ENCODE data around the gene F10.
"Not testable (repeated sequence)": the region's sequence is repeated elsewhere in the genome, so short reads cannot be mapped to it uniquely, and the experiment has no call there.

F10 gene

DNA sequence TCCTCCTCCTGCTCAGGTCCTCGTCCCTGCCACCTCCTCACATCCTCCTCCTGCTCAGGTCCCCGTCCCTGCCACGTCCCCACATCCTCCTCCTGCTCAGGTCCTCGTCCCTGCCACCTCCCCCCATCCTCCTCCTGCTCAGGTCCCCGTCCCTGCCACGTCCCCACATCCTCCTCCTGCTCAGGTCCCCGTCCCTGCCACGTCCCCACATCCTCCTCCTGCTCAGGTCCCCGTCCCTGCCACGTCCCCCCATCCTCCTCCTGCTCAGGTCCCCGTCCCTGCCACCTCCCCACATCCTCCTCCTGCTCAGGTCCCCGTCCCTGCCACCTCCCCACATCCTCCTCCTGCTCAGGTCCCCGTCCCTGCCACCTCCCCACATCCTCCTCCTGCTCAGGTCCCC lies 39.4 kb downstream of the F10 start:
- not testable (repeated sequence) for H3K27ac Mint-ChIP-seq; ATAC-seq (ENCODE audit: low read depth); DNase-seq (ENCODE audit: low spot score in 2 of 2); H3K9me3 Mint-ChIP-seq; H3K4me1 Mint-ChIP-seq; H3K4me3 Mint-ChIP-seq; H3K36me3 Mint-ChIP-seq
- H3K27me3 Mint-ChIP-seq: peaks cover 15% of the 10 kb centered on the region

DNA sequence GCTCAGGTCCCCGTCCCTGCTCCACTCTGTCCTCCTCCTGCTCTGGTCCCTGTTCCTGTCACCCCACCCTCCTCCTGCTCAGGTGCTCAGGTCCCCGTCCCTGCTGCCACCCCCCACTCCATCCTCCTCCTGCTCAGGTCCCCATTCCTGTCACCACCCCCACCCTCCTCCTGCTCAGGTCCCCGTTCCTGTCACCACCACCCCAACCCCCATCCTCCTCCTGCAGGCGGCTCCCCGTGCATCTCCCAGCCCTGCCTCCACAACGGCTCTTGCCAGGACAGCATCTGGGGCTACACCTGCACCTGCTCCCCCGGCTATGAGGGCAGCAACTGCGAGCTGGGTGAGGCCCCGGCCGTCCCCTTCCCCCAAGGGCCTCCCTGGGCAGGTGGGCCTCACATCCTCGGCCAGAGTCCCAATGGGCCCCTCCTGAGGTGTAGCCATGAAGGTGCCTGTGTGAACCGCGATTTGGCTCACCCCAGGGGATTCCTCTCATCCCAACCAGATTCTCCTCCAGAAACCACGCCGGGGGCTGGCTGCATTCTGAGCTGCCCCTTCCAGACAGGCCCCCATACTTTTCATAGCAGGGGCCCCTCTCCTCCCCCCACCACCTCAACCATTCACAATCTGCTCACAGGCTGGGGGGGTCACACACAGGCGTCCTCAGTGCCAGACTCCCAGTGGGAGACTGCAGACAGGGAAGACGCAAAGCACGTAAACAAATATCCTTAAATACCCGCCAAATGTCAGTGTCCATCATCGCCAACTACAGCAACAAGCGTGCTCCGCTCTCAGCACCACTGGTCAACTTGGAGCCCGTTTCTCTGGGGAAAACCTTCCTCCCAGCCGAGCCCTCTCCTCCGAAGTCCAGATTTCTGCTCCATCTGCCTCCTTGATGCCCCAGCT lies 40.4 kb downstream of the F10 start:
- Mint-ChIP-seq H3K4me3 (peak overlapping the region; percentile 59), H3K4me1 (peaks cover 2% of the 10 kb centered on the region)

DNA sequence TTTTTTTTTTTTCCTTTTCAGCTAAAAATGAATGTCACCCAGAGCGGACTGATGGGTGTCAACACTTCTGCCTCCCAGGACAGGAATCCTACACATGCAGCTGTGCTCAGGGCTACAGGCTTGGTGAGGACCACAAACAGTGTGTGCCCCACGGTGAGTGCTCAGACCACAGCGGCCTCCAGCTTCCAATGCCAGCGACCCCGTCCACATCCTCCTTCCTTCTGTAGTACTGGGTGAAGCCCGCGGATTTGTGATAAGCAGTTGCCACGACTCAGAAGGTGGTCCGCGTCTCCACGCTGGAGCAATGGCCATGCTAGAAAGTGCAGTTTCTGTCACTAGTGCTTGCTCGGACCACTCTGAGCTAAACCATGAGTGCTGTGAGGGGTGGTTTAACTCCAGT lies 41.9 kb downstream of the F10 start:
- Mint-ChIP-seq H3K27me3 (peaks cover 9% of the 10 kb centered on the region), H3K27ac (no peak overlapping the region), H3K4me3 (no peak overlapping the region), H3K36me3 (peaks cover 8% of the 10 kb centered on the region), H3K4me1 (peaks cover 2% of the 10 kb centered on the region), H3K9me3 (peaks cover 4% of the 10 kb centered on the region)
- ATAC-seq (ENCODE audit: low read depth): no peak
- DNase-seq (ENCODE audit: low spot score in 2 of 2): no peak

More for the DNA sequence above, 40.4 kb downstream of the F10 start:
- ATAC-seq (ENCODE audit: low read depth) (no peak), DNase-seq (ENCODE audit: low spot score in 2 of 2) (no peak)
- Mint-ChIP-seq H3K9me3 (peaks cover 4% of the 10 kb centered on the region), H3K36me3 (peaks cover 3% of the 10 kb centered on the region), H3K27me3 (peaks cover 15% of the 10 kb centered on the region), H3K27ac (no peak overlapping the region)

DNA sequence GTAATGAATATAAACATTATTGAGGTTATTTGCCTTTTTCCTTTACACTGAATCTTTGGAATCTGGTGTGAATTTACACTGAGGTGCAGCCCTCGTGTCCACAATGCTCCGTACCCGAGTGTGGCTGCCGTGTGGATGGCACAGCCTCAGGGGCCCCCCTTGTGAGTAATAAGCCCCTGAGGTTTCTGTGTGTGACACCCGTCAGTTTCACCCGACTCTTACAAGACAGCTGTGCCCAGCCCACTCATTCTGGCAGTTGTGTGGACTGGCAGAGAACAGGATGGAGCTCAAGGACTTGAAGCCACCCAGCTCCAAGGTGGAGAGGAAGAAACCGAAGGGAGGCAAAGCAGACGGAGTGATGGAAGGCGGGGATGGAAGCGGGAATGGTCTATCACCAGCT lies 43.7 kb downstream of the F10 start:
- Mint-ChIP-seq H3K4me3 (no peak overlapping the region), H3K9me3 (peaks cover 4% of the 10 kb centered on the region), H3K27ac (no peak overlapping the region), H3K36me3 (peaks cover 10% of the 10 kb centered on the region), H3K27me3 (peaks cover 8% of the 10 kb centered on the region), H3K4me1 (peaks cover 2% of the 10 kb centered on the region)
- DNase-seq (ENCODE audit: low spot score in 2 of 2) (no peak), ATAC-seq (ENCODE audit: low read depth) (no peak)

DNA sequence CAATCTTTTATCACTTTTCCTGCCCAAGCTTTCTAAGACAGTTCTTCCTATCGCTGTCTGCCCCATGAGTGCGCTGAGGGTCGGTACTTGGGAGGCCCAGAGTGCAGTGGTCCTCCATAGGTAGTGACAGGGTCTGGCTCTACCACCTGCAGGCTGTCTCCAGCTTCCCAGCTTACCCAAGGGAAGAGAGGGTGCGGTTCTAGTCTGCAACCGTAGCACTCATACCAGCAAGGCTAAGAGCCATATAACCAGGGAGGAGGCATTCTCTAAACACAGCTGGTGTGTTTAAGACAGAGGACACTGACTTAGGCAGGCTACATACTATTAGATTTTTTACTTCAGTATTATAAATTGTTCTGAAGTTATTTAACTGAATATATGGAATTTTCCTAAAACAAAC lies 44.1 kb downstream of the F10 start:
- Mint-ChIP-seq H3K27me3 (peaks cover 6% of the 10 kb centered on the region), H3K36me3 (peaks cover 10% of the 10 kb centered on the region), H3K4me3 (no peak overlapping the region), H3K4me1 (no peaks in the 10 kb centered on the region), H3K9me3 (peaks cover 4% of the 10 kb centered on the region), H3K27ac (no peak overlapping the region)
- no peak for DNase-seq (ENCODE audit: low spot score in 2 of 2)
- no peak for ATAC-seq (ENCODE audit: low read depth)

DNA sequence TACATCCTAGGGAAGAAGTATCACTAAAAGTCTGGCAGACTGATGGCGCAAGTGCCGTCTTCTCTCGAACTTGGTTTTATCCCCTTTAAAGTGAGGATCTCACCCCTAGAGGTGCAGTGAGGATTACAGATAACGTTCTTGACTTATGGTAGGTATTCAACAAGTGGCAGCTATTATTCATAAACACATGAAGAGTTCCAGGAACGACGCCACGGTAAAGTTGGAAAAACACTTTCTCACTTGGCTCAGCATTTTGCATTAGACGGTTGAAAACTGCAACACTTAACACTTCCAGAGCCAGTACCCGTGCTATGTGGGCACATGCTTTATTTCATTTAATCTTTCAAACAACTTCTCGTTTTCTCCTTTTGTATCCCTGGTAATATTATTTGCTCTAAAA lies 44.6 kb downstream of the F10 start:
- peaks cover 10% of the 10 kb centered on the region for H3K36me3 Mint-ChIP-seq
- peaks cover 6% of the 10 kb centered on the region for H3K27me3 Mint-ChIP-seq
- H3K9me3 Mint-ChIP-seq: peaks cover 4% of the 10 kb centered on the region
- DNase-seq (ENCODE audit: low spot score in 2 of 2) (no peak), ATAC-seq (ENCODE audit: low read depth) (no peak)
- H3K4me3 Mint-ChIP-seq: no peak overlapping the region
- no peak overlapping the region for H3K27ac Mint-ChIP-seq
- H3K4me1 Mint-ChIP-seq: no peaks in the 10 kb centered on the region

DNA sequence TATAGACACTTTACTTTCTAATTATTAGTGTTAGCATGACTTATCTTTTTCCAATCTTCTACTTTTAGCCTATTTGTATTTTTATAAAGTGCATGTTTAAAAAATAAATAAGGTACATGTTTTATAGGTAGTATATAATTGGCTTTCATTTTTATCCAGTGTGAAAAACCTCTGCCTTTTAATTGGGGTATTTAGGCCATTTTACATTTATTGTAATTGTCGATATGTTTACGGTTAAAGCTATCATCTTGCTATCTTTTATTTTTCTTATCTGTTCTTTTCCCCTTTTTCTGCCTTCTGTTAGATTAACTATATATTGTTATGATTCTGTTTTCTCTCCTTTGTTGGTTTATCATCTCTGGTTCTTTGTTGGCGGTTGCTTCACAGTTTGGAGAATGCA lies 45.0 kb downstream of the F10 start:
- Mint-ChIP-seq H3K27ac (no peak overlapping the region), H3K9me3 (peaks cover 4% of the 10 kb centered on the region), H3K36me3 (peaks cover 10% of the 10 kb centered on the region), H3K4me3 (no peak overlapping the region), H3K4me1 (no peaks in the 10 kb centered on the region), H3K27me3 (peaks cover 6% of the 10 kb centered on the region)
- DNase-seq (ENCODE audit: low spot score in 2 of 2) (no peak), ATAC-seq (ENCODE audit: low read depth) (no peak)

DNA sequence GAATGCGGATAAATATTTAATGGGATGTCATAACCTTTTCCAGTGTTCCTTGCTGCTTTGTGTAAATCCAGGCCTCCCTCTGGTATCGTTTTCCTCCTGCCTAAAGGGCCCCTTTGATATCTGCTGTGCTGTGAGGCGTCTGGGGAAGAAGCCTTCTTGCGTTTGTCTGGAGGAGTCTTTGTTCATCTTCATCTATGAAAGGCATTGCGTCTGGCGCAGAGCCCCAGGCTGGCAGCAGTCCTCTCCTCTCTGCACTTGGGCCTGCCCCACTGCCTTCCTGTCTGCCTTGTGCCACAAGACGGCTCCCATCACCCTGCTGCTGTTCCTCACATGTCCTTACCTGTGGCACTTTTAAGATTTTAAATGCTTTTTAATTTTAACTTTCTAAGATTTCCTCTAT lies 45.6 kb downstream of the F10 start:
- Mint-ChIP-seq H3K36me3 (peaks cover 13% of the 10 kb centered on the region), H3K9me3 (peaks cover 4% of the 10 kb centered on the region), H3K4me3 (no peak overlapping the region), H3K4me1 (no peaks in the 10 kb centered on the region), H3K27me3 (peaks cover 3% of the 10 kb centered on the region), H3K27ac (no peak overlapping the region)
- no peak for ATAC-seq (ENCODE audit: low read depth)
- no peak for DNase-seq (ENCODE audit: low spot score in 2 of 2)

DNA sequence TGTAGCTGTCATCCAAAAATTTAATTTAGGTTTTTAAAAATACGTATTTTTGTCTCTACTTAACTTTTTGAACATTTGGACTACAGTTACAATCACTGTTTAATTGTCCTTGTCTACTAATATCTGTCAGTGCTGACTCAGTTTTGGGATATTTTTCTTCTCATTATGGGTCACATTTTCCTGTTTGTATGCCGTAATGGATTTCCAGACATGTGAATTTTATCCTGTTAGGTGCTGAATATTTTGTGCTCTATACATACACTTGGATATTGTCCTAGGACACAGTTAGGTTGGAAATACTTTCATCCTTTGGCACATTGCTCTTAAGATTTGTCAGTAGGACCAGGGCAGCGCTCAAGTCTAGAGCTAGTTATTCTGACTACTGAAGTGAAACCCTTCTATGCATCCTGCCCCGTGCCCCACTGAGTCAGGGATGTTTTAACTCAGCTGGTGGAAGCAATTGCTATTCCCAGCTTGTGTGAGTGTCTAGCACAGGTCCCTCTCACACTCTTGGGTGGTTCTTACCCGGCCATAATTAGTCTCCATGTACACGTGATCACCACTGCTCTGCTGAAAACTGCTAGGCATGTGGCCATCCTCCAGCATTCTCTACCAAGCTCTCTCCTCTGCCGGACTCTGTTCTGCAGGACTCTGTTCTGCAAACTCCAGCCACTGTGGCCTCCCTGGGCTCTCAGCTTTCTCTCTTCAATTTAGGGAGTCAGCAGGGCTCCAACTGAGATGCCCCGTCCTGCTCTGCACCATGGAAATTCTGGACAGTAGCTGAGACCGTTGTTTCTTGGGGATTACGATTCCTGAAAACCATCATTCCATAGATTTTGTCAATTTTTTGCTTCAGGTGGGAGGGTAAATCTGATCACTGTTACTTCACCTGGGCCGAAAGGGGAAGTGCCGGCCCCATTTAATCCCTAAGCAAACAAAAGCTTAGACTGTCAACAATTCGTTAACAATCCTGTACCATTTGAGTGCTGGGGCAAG lies 47.0 kb downstream of the F10 start:
- DNase-seq (ENCODE audit: low spot score in 2 of 2) (no peak), ATAC-seq (ENCODE audit: low read depth) (no peak)
- Mint-ChIP-seq H3K4me3 (no peak overlapping the region), H3K27ac (no peak overlapping the region), H3K4me1 (no peaks in the 10 kb centered on the region), H3K9me3 (peaks cover 4% of the 10 kb centered on the region), H3K27me3 (no peaks in the 10 kb centered on the region), H3K36me3 (peaks cover 13% of the 10 kb centered on the region)

DNA sequence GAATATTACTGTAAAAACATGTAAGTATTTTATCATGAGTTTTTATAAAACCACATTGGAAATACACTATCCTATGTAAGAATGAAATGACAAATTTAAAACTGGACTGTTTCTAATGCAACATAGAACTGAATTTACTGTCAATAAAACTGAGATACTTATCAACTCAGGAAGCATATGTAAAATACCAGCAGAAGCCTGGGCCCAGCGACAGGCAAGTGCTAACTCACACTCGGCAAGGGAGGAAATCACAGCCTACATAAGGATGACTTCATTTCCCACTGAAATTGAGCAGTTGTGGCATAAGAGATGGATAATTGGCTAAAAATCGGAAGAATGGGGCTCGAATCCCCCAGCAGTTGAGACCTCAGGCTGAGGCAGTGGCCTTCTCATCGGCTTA lies 47.9 kb downstream of the F10 start:
- Mint-ChIP-seq H3K9me3 (peaks cover 4% of the 10 kb centered on the region), H3K27ac (no peak overlapping the region), H3K4me1 (no peaks in the 10 kb centered on the region), H3K27me3 (no peaks in the 10 kb centered on the region), H3K36me3 (peaks cover 16% of the 10 kb centered on the region), H3K4me3 (no peak overlapping the region)
- DNase-seq (ENCODE audit: low spot score in 2 of 2) (no peak), ATAC-seq (ENCODE audit: low read depth) (no peak)

DNA sequence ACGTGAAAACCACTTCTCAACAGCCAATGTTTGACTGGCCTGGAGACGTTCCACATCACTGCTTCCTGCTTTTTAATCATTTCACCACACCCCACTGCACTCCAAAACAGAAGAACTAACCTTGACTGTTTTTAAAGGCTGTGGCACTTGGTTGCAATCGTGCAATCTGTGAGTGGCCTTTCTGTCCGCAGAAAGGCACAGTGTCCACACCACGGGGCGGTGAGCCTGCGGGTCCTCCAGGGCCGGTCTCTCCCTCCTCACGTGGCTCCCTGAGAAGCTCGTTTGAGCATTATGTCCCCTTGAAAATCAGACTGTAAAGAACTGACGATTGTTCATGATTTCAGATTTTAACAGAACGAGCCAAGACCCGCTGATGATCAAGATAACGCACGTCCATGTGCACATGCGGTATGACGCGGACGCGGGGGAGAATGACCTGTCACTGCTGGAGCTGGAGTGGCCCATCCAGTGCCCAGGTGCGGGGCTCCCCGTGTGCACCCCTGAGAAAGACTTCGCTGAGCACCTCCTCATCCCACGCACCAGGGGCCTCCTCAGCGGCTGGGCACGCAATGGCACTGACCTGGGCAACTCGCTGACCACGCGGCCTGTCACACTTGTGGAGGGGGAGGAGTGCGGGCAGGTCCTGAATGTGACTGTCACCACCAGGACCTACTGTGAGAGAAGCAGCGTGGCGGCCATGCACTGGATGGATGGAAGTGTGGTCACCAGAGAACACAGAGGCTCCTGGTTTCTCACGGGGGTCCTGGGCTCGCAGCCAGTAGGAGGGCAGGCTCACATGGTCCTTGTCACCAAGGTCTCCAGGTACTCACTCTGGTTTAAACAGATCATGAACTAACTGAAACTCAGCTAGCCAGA lies 48.9 kb downstream of the F10 start:
- H3K9me3 Mint-ChIP-seq: peaks cover 5% of the 10 kb centered on the region
- no peak overlapping the region for H3K27ac Mint-ChIP-seq
- no peak overlapping the region for H3K4me3 Mint-ChIP-seq
- H3K36me3 Mint-ChIP-seq: peaks cover 23% of the 10 kb centered on the region
- ATAC-seq (ENCODE audit: low read depth): no peak
- H3K4me1 Mint-ChIP-seq: peaks cover 3% of the 10 kb centered on the region
- no peaks in the 10 kb centered on the region for H3K27me3 Mint-ChIP-seq
- no peak for DNase-seq (ENCODE audit: low spot score in 2 of 2)

DNA sequence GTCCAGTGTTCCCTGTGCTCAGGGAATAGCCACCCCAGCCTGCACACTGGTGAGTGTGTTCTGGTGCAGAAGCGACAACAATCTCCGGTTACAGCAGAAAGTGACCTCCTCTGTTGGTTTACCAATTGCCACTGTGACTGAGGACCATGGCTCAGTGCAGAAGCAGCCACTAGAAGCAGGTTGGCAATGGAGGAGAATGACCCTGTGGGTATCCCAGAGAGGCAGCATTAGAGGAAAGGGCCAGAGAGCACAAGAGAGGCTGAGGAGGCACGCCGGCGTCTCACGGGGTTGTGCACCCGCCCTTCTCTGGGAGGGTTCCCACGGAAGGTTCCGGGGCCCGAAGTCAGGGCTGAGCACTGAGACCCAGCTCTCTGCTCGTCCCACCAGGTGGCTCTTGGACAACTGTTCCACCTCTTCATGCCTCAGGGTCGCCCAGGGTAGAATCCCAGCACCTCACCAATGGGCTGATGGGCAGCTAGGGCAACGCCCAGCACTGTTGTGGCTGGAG lies 49.9 kb downstream of the F10 start:
- peaks cover 5% of the 10 kb centered on the region for H3K9me3 Mint-ChIP-seq
- H3K4me1 Mint-ChIP-seq: peaks cover 3% of the 10 kb centered on the region
- no peaks in the 10 kb centered on the region for H3K27me3 Mint-ChIP-seq
- H3K4me3 Mint-ChIP-seq: no peak overlapping the region
- peaks cover 23% of the 10 kb centered on the region for H3K36me3 Mint-ChIP-seq
- no peak for DNase-seq (ENCODE audit: low spot score in 2 of 2)
- H3K27ac Mint-ChIP-seq: no peak overlapping the region
- no peak for ATAC-seq (ENCODE audit: low read depth)

DNA sequence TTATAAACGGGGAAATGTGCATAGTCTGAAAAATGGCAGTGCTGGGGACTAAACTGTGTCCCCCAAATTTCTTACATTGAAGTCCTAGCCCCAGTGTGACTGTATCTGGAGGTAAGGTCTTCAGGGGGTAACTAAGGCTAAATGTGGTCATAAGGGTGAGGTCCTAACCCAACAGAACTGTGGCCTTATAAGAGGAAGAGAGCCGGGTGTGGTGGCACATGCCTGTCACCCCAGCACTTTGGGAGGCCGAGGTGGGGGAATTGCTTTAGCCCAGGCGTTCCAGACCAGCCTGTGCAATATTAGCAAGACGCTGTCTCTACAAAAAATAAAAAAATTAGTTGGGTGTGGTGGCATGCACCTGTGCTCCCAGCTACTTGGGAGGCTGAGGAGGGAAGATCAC lies 53.7 kb downstream of the F10 start:
- H3K9me3 Mint-ChIP-seq: peaks cover 1% of the 10 kb centered on the region
- H3K36me3 Mint-ChIP-seq: peaks cover 32% of the 10 kb centered on the region
- H3K4me1 Mint-ChIP-seq: peaks cover 3% of the 10 kb centered on the region
- no peak for DNase-seq (ENCODE audit: low spot score in 2 of 2)
- H3K27me3 Mint-ChIP-seq: no peaks in the 10 kb centered on the region
- H3K4me3 Mint-ChIP-seq: peak overlapping the region; percentile 22
- peak; percentile 87 for ATAC-seq (ENCODE audit: low read depth)
- peak overlapping the region; percentile 89 for H3K27ac Mint-ChIP-seq
